B cell (primary cell): Measurements from ENCODE around the gene STOML3. TPM values are rescaled to one million over a fixed set of nuclear protein-coding genes. Genes with fewer than 3 reads are reported as not detected.

Experiments used
- ATAC-seq: fragments of 200-7000 bp; cut with Tn5 transposase; one replicate; pipeline ENCODE4 v1.10.0; 2021; ENCODE audit warnings: low read depth, mild to moderate bottlenecking, moderate number of reproducible peaks, moderate library complexity
- CTCF ChIA-PET: fragments of 350-600 bp; sonication (Branson Sonifier 250); formaldehyde crosslinking; loops from one replicate; lab custom pipeline; 2021; ENCODE audit warnings: antibody characterized with exemption, inconsistent platforms; lab: Charles Lee
- POLR2A ChIA-PET: fragments of 350-600 bp; sonication (Branson Sonifier 250); formaldehyde crosslinking; loops from one replicate; lab custom pipeline; 2021; ENCODE audit warnings: antibody characterized with exemption; lab: Charles Lee
- DNase-seq: peaks from one replicate; pipeline ENCODE4 v3.0.0; 2013
- H2AFZ ChIP-seq: 2 replicates; pipeline ENCODE4 v1.6.1; 2012; ENCODE audit warnings: mild to moderate bottlenecking, low read depth, low read length; ENCODE audit not compliant: insufficient read depth, poor library complexity, severe bottlenecking
- H3K27ac ChIP-seq, 2 donors: 1 replicate in 1 of 2; 2 replicates in 1 of 2; pipeline ENCODE4 v1.5.1; 2012 to 2013; ENCODE audit warnings: low read length in 2 of 2, mild to moderate bottlenecking in 2 of 2, moderate library complexity in 1 of 2
- H3K27me3 ChIP-seq, 4 experiments: fragments of 200-600 bp in 1 of 4; sonication (generic) in 1 of 4; replicated peaks in 1 of 4; 1 replicate in 2 of 4; 2 replicates in 2 of 4; pipeline versions ENCODE4 v1.6.1 to v1.7.0; 2013 to 2016; ENCODE audit warnings: low read length in 3 of 4, mild to moderate bottlenecking in 2 of 4, mixed read lengths in 1 of 4, moderate library complexity in 1 of 4; ENCODE audit not compliant: insufficient read depth in 4 of 4, control insufficient read depth in 3 of 4; ENCODE audit errors: control extremely low read depth in 1 of 4
- H3K36me3 ChIP-seq, 2 experiments: replicated peaks in 1 of 2; 1 replicate in 1 of 2; 2 replicates in 1 of 2; pipeline versions ENCODE4 v1.6.1 to v1.7.1; 2013; ENCODE audit warnings: low read length in 1 of 2; ENCODE audit not compliant: insufficient read depth in 2 of 2, control insufficient read depth in 1 of 2; ENCODE audit errors: control extremely low read depth in 1 of 2, extremely low read depth in 1 of 2
- H3K4me1 ChIP-seq, 2 donors: fragments of 200-600 bp in 1 of 2; sonication (generic) in 1 of 2; 1 replicate in 1 of 2; 2 replicates in 1 of 2; pipeline versions ENCODE4 v1.5.1 to v1.6.1; 2013 to 2017; ENCODE audit warnings: low read length in 2 of 2; ENCODE audit not compliant: control insufficient read depth in 2 of 2, insufficient read depth in 2 of 2
- H3K4me2 ChIP-seq: replicated peaks from 2 replicates; pipeline ENCODE3; 2012; ENCODE audit warnings: mild to moderate bottlenecking, low read depth, low read length; ENCODE audit not compliant: poor library complexity, severe bottlenecking
- H3K4me3 ChIP-seq, 5 experiments: fragments of 200-600 bp in 1 of 5; sonication (generic) in 1 of 5; 1 replicate in 3 of 5; 2 replicates in 2 of 5; pipeline versions ENCODE4 v1.5.1 to v1.7.0; 2011 to 2016; ENCODE audit warnings: low read length in 4 of 5, mild to moderate bottlenecking in 4 of 5, low read depth in 2 of 5, control low read depth in 1 of 5, moderate library complexity in 1 of 5; ENCODE audit not compliant: insufficient read depth in 1 of 5; ENCODE audit errors: control extremely low read depth in 1 of 5, extremely low read depth in 1 of 5
- H3K79me2 ChIP-seq: fragments of 200-600 bp; sonication (generic); one replicate; pipeline ENCODE4 v1.6.0; 2016; ENCODE audit warnings: low read length; ENCODE audit not compliant: control insufficient read depth, insufficient read depth
- H3K9ac ChIP-seq: fragments of 200-600 bp; sonication (generic); 2 replicates; pipeline ENCODE4 v1.6.1; 2017; ENCODE audit warnings: mild to moderate bottlenecking, low read length, moderate library complexity
- H3K9me3 ChIP-seq, 3 donors: one replicate each; pipeline versions ENCODE4 v1.6.1 to v1.7.1; 2013; ENCODE audit warnings: low read length in 2 of 3; ENCODE audit not compliant: control insufficient read depth in 2 of 3, insufficient read depth in 1 of 3; ENCODE audit errors: control extremely low read depth in 1 of 3
- H4K20me1 ChIP-seq: 2 replicates; pipeline ENCODE4 v1.6.0; 2012; ENCODE audit warnings: mild to moderate bottlenecking, low read length; ENCODE audit not compliant: insufficient read depth, control insufficient read depth, poor library complexity, severe bottlenecking
- H3K27ac Mint-ChIP-seq: one replicate; pipeline ENCODE4 v1.8.0; 2021; ENCODE audit warnings: mixed read lengths
- H3K27me3 Mint-ChIP-seq: one replicate; pipeline ENCODE4 v1.8.0; 2021; ENCODE audit warnings: mixed read lengths
- H3K4me1 Mint-ChIP-seq: one replicate; pipeline ENCODE4 v1.8.0; 2021; ENCODE audit warnings: mixed read lengths
- H3K4me3 Mint-ChIP-seq: one replicate; pipeline ENCODE4 v1.8.0; 2021; ENCODE audit warnings: mixed read lengths
- H3K9me3 Mint-ChIP-seq: one replicate; pipeline ENCODE4 v1.8.0; 2022; ENCODE audit warnings: mixed read lengths; ENCODE audit not compliant: insufficient read depth
- CTCF ChIP-seq: fragments of 200-600 bp; IDR thresholded peaks from one replicate; pipeline ENCODE4 v1.8.0; 2022; ENCODE audit warnings: antibody characterized with exemption, mild to moderate bottlenecking
- EZH2 ChIP-seq: IDR thresholded peaks from 2 replicates; pipeline ENCODE4 v1.6.1; 2012; ENCODE audit warnings: borderline replicate concordance, low read depth, mild to moderate bottlenecking, moderate library complexity, low read length; ENCODE audit not compliant: insufficient read depth, poor library complexity, severe bottlenecking
- WGBS: methylation state at CpG from one replicate; pipeline ENCODE4 v1.1.5; 2013; ENCODE audit warnings: missing lambda C conversion rate; ENCODE audit not compliant: insufficient coverage; 5-methylcytosine and 5-hydroxymethylcytosine counted together
- intact Hi-C: fragments of 100-400 bp; cut with micrococcal nuclease; formaldehyde crosslinking; loops from one replicate; pipeline ENCODE4 v1.10.0; 2022
- polyA plus RNA-seq: library from polyadenylated mRNA; depleted of rRNA; stranded (reverse); fragments of >200 nt; gene quantifications from 2 replicates; pipeline ENCODE4 v1.2.3, GENCODE V29; 2012
- total RNA-seq, 2 donors: library from RNA; stranded (reverse); fragments of 120-200 nt in 1 of 2; gene quantifications; 1 replicate in 1 of 2; 2 replicates in 1 of 2; pipeline versions ENCODE4 v1.2.3 to v1.2.4, GENCODE V29; 2013 to 2022

The STOML3 gene
- total and polyA plus RNA-seq, 2 donors (not counting 1 experiment from before 2014, with no cell fraction given), result not detected

- Histone ChIP-seq H2AFZ (no peak overlapping the region), H3K4me1 (no peaks in the 10 kb centered on the region), H3K4me3 (no peak overlapping the region), H3K79me2 (no peaks in the 10 kb centered on the region), H3K36me3 (no peaks in the 10 kb centered on the region), H3K4me2 (no peak overlapping the region), H3K27ac (no peak overlapping the region), H3K9ac (no peak overlapping the region), H3K27me3 (peaks cover 0 to 2% (median 0%) of the 10 kb centered on the region in 4 experiments), H4K20me1 (no peaks in the 10 kb centered on the region), H3K9me3 (peaks cover 0 to 3% (median 0%) of the 10 kb centered on the region in 3 donors)
- Mint-ChIP-seq H3K27me3 (peaks cover 14% of the 10 kb centered on the region), H3K4me1 (no peaks in the 10 kb centered on the region), H3K9me3 (peaks cover 5% of the 10 kb centered on the region), H3K27ac (no peak overlapping the region), H3K4me3 (no peak overlapping the region)
- ChIA-PET CTCF (interaction anchor here (0.6 kb wide), 1 partner anchor 31 kb away, joined by 3 read pairs; no protein-coding TSS in a partner anchor), POLR2A (no interaction called here)
- WGBS, result 100% methylated on average over 1 of the region's 2 CpGs
- ATAC-seq (no peak), DNase-seq (no peak)
- no peak for TF ChIP-seq EZH2
- TF ChIP-seq CTCF, result no peak
- intact Hi-C loops, result no loop called here
Observed at GRCh38 chr13:38981096-38981495, 9.5 kb downstream of the STOML3 start.

- no peak overlapping the region for H3K27ac Mint-ChIP-seq
- H3K4me1 Mint-ChIP-seq, result no peaks in the 10 kb centered on the region
- CTCF ChIA-PET, result interaction anchor here (0.6 kb wide), 1 partner anchor 32 kb away, joined by 3 read pairs; no protein-coding TSS in a partner anchor
- H3K9ac ChIP-seq, result no peak overlapping the region
- ATAC-seq (no peak), DNase-seq (no peak)
- H3K4me3 Mint-ChIP-seq, result no peak overlapping the region
- H3K36me3 ChIP-seq, result no peaks in the 10 kb centered on the region
- H3K27me3 Mint-ChIP-seq, result peaks cover 14% of the 10 kb centered on the region
- H3K79me2 ChIP-seq, result no peaks in the 10 kb centered on the region
- H3K4me2 ChIP-seq, result no peak overlapping the region
- peaks cover 5% of the 10 kb centered on the region for H3K9me3 Mint-ChIP-seq
- peaks cover 0 to 3% (median 0%) of the 10 kb centered on the region in 3 donors for H3K9me3 ChIP-seq
- H3K4me1 ChIP-seq, result no peaks in the 10 kb centered on the region
- no peak overlapping the region for H2AFZ ChIP-seq
- H3K4me3 ChIP-seq, result no peak overlapping the region
- intact Hi-C loops, result no loop called here
- TF ChIP-seq EZH2 (no peak), CTCF (no peak)
- POLR2A ChIA-PET, result no interaction called here
- peaks cover 0 to 2% (median 0%) of the 10 kb centered on the region in 4 experiments for H3K27me3 ChIP-seq
- no peaks in the 10 kb centered on the region for H4K20me1 ChIP-seq
- H3K27ac ChIP-seq, result no peak overlapping the region
- no CpG with 5 or more reads among the region's 2 CpGs for WGBS
Observed at GRCh38 chr13:38980750-38981078, 9.9 kb downstream of the STOML3 start.
